CD1c-positive myeloid dendritic cell (primary cell): ENCODE results near the gene INHBE.
"Not testable (repeated sequence)": the region's sequence is repeated elsewhere in the genome, so short reads cannot be mapped to it uniquely, and the experiment has no call there.

Experiments used
- DNase-seq: peaks from one replicate; pipeline ENCODE4 v3.0.0-alpha.2; 2016; ENCODE audit errors: extremely low spot score

The INHBE gene

GRCh38 chr12:57476162-57476992 lies 21.3 kb downstream of the INHBE start:
- peak; percentile 69 for DNase-seq

GRCh38 chr12:57476993-57477709 lies 22.0 kb downstream of the INHBE start:
- DNase-seq, result no peak

GRCh38 chr12:57477710-57478681 lies 22.9 kb downstream of the INHBE start:
- DNase-seq, result peak; percentile 81

- DNase-seq, result no peak
Measured at GRCh38 chr12:57479043-57479375, 23.9 kb downstream of the INHBE start.

- peak; percentile 64 for DNase-seq
Measured at GRCh38 chr12:57479376-57480115, 24.4 kb downstream of the INHBE start, which contains the start of gene ARHGAP9. ARHGAP9 (minus strand) TSS chr12:57479866; CDS start chr12:57479406, 460 bp downstream.

- no peak for DNase-seq
Measured at GRCh38 chr12:57481671-57482070, 26.6 kb downstream of the INHBE start.

- DNase-seq, result no peak
Measured at GRCh38 chr12:57483466-57483865, 28.4 kb downstream of the INHBE start.

- no peak for DNase-seq
Measured at GRCh38 chr12:57485695-57486094, 30.6 kb downstream of the INHBE start.

- no peak for DNase-seq
Measured at GRCh38 chr12:57487055-57487596, 32.0 kb downstream of the INHBE start.

GRCh38 chr12:57487597-57488401 lies 32.7 kb downstream of the INHBE start, which contains the start of gene MARS1:
MARS1 (plus strand) TSS chr12:57488068; CDS start chr12:57488091, 23 bp downstream.
- DNase-seq, result peak; percentile 95

GRCh38 chr12:57488402-57489156 lies 33.5 kb downstream of the INHBE start:
- DNase-seq, result no peak

- no peak for DNase-seq
Measured at GRCh38 chr12:57489157-57489641, 34.1 kb downstream of the INHBE start.

- DNase-seq, result no peak
Measured at GRCh38 chr12:57490126-57490525, 35.0 kb downstream of the INHBE start.

GRCh38 chr12:57491393-57492280 lies 36.5 kb downstream of the INHBE start:
- DNase-seq, result no peak

GRCh38 chr12:57495051-57495701 lies 40.1 kb downstream of the INHBE start:
- DNase-seq, result not testable (repeated sequence)

- DNase-seq, result no peak
Measured at GRCh38 chr12:57496822-57497221, 41.7 kb downstream of the INHBE start.
